ENCODE results near the gene PPP5C. TPM values are rescaled to one million over a fixed set of nuclear protein-coding genes. Genes with fewer than 3 reads are reported as not detected.
A peak's percentile ranks its signal among the peaks of the same experiment; 100 is the strongest.

Gene PPP5C
- total and polyA plus RNA-seq, 2 of the 8 experiments (the other 6 are each of a cell fraction or from before 2014, with no cell fraction given) = 112 to 156 TPM

DNA sequence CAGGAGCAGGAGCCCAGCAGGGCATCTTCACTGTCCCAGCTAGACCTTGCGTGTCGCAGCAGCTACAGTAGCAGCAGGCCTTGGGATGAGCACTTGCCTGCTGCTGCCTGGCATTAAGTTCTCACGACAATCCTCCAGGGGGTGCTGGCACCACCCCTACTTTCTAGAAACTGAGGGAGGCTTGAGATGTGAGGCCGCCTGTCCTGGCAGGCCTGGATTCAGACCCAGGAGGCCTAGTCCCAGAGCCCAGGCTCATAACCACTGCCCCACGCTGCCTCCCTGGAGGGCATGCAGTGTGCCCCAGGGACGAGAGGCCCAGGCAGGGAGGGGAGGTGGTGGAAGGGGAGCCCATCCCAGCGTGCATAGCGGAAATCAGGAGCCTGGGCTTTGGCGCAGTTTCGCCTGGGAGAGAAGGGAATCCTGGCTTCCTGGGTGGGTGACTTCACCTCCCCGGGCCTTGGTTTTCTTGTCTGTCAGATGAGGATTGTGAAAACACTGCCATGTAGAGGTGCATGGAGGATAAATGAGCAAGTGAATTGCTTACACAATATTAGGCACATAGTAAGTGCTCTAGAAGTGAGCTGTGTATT is 26.1 kb downstream of the PPP5C start (continued):
- TF ChIP-seq TEAD4 (IDR thresholded peaks at IDR 0.05; ENCODE audit: low read depth, low read length) (no peak), PHF8 (conservative IDR thresholded peaks at IDR 0.05; ENCODE audit: low read depth, low read length) (no peak), KDM4A (IDR thresholded peaks at IDR 0.05; ENCODE audit: low read depth, low read length, severe bottlenecking) (no peak), E2F6 (IDR thresholded peaks at IDR 0.05) (no peak), RAD21 (IDR thresholded peaks at IDR 0.05 in 1 of 2, conservative IDR thresholded peaks at IDR 0.05 in 1 of 2; ENCODE audit: low read depth in 2 of 2, low read length in 2 of 2) (peak in 1 of 2 experiments; percentile 48; a peak in 2 of 4 replicates)
- TF ChIP-seq, protein P1, sequence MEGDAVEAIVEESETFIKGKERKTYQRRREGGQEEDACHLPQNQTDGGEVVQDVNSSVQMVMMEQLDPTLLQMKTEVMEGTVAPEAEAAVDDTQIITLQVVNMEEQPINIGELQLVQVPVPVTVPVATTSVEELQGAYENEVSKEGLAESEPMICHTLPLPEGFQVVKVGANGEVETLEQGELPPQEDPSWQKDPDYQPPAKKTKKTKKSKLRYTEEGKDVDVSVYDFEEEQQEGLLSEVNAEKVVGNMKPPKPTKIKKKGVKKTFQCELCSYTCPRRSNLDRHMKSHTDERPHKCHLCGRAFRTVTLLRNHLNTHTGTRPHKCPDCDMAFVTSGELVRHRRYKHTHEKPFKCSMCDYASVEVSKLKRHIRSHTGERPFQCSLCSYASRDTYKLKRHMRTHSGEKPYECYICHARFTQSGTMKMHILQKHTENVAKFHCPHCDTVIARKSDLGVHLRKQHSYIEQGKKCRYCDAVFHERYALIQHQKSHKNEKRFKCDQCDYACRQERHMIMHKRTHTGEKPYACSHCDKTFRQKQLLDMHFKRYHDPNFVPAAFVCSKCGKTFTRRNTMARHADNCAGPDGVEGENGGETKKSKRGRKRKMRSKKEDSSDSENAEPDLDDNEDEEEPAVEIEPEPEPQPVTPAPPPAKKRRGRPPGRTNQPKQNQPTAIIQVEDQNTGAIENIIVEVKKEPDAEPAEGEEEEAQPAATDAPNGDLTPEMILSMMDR (IDR thresholded peaks at IDR 0.05; ENCODE audit: control extremely low read depth in 1 of 3, insufficient read depth in 1 of 3, low read depth in 1 of 3, low read length in 3 of 3) = peak; percentile 64 to 73 (median 71)

All from H1 (cell line).